SH-SY5Y (cell line): ENCODE data around the gene CATSPER3.

Experiments used
- GATA2 ChIP-seq: IDR thresholded peaks from 2 replicates; pipeline ENCODE4 v1.6.1; 2011; ENCODE audit warnings: mild to moderate bottlenecking, low read depth, low read length
- GATA3 ChIP-seq: IDR thresholded peaks from 2 replicates; pipeline ENCODE4 v1.6.1; 2011; ENCODE audit warnings: low read depth, mild to moderate bottlenecking, low read length, moderate library complexity

GRCh38 chr5:134943547-134943946 lies 24.2 kb upstream of the CATSPER3 start:
- TF ChIP-seq GATA2: no peak
- TF ChIP-seq GATA3: no peak
